T-helper 9 cell (primary cell): ENCODE measurements around the gene LYZL6.
"Not testable (repeated sequence)": the region's sequence is repeated elsewhere in the genome, so short reads cannot be mapped to it uniquely, and the experiment has no call there.

ENCODE experiments used
- DNase-seq: peaks from one replicate; pipeline ENCODE4 v3.0.0-alpha.2; 2020

The LYZL6 gene

DNA sequence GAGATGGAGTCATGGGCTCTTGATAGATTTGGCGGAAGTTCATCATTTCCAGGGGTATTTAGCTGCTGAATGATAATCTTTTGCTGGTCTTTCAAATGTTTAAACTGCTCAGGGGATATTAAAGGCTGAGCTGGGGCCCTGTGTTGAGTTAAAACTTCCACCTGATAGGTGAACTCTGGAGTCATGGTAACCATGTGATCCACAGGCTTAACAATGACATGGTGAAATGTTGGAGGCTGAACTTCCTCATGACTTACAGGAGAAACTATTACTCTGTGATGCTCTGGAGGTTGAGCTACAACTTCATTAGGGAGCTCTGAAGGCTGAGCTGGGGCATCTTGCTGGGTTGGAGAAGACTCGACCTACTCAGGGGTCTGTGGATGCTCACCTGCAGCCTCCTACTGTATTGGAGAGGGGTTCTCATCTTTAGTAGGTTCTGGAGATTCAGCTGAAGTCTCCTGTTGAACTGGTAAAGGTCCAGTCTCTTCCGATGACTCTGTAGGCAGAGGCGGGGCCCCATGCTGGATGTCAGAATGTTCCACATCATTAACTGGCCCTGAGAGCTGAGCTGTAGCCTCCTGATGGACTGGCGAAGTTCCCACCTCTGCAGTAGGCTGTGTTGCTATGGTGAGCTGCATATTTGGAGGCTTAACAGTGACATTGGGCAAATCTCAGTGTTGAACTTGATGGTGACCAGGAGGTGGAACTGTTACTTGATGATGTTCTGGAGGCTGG, 37.2 kb downstream of the LYZL6 start:
- no peak for DNase-seq

DNA sequence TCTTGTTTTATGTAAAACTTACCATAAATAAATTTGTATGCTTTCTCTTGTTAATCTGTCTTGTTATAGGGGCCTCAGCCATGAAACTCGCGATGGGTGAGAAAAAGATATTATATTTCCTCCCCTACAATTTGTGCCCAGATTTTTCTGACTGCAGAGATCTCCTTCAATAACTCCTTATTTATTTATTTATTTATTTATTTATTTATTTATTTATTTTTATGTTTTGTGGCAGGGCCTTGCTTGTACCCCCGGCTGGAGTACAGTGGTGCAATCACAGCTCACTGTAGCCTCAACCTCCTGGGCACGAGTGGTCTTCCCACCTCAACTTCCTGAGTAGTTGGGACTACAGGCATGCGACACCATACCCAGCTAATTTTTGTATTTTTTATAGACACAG, 40.1 kb downstream of the LYZL6 start:
- DNase-seq: no peak

DNA sequence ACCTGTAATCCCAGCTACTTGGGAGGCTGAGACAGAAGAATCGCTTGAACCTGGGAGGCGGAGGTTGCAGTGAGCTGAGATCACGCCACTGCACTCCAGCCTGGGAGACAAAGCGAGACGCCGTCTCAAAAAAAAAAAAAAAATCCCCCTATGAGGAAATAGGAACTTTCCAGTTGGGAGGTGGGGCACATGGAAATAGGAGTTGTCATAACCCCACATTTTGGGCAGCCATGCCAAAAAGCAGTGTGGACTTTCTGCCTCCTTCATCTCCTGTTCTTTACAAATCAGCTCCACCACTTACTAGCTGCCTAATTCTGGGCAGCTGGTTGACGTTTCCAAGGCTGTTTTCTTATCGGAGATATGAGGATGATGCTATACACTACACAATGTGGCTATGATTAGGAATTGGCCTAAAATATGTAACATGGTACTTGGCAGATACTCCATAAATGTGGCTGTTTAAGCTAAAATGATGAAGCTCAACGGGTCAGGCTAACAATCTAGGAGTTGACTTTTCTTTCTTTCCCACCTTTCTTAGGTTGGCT, 41.8 kb downstream of the LYZL6 start:
- no peak for DNase-seq

DNA sequence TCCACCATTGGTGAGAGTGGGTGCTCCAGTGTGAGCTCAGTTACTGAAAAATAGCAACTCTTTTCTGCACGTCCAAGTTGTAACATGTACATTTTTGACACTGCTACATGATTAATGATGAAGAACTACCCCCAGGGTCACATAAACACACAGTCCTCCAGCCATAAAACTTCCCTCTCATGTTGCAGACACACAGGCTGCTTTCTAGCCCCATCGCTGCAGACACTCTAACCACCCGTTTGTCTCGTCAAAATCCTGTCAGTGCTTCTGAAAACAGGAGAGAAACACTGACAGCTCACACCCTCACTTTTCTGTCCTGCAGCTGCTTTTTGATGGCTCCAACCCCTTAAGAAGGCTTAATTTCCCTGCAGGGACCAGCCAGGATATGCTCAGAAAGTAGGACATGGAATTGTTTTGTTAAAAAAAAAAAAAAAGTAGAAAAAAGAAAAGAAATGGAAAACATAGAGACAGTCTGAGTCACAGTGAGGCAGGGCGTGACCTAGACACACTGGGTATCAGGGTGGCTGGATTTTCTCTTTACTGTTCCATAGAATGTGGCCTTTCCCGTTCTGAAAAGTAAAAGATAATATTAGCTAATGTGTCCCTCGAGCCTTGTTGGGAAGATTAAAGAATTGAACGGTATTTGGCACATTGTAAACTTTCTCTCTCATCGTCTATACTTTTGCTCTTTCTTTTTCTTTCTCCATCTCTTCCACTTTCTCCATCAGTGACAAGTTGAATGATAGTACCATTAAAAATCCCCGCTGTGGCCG, 42.6 kb downstream of the LYZL6 start:
- no peak for DNase-seq

DNA sequence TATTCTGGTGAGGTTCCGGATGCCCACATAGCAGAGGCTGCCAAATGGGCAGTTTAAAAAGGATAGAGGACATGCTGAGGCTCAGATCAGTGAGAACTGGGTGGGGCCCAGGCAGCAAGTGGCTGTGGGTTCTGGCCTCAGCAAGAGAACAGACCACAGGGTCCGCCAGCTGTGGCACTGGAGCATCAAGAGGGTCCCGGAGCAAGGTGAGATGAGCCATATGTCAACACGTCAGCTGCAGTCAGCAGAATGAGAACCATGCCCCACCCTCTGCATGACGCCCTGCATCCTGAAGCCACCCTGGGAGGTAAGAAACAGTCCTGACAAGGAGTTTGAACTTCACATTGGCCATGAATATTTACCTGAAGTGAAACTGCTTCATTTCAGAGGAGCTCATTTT, 43.2 kb downstream of the LYZL6 start:
- no peak for DNase-seq

- no peak for DNase-seq
Measured at GRCh38 chr17:35898283-35899070, 45.0 kb downstream of the LYZL6 start.

GRCh38 chr17:35897772-35898171, 45.7 kb downstream of the LYZL6 start:
- DNase-seq: not testable (repeated sequence)

- DNase-seq: no peak
Measured at GRCh38 chr17:35895636-35896587, 47.6 kb downstream of the LYZL6 start.

GRCh38 chr17:35894206-35894605, 49.3 kb downstream of the LYZL6 start:
- DNase-seq: no peak

DNA sequence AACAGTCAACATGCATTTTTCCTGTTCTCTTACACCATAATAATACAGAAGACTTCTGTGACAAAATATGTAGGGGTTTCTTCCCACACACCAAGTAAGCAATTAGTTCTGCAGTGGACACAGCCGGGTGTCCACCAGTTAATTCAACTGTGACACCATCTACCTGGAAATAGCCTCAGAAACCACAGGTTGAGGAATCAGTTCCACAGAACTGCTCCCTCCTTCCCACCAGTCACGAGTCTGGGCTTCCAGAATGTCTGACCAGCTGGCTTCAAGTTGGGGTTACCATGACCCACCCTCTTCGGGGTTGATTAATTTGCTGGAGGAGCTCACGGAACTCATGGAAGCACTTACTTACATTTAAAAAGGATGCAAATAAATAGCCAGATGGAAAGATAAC, 49.8 kb downstream of the LYZL6 start:
- no peak for DNase-seq

DNA sequence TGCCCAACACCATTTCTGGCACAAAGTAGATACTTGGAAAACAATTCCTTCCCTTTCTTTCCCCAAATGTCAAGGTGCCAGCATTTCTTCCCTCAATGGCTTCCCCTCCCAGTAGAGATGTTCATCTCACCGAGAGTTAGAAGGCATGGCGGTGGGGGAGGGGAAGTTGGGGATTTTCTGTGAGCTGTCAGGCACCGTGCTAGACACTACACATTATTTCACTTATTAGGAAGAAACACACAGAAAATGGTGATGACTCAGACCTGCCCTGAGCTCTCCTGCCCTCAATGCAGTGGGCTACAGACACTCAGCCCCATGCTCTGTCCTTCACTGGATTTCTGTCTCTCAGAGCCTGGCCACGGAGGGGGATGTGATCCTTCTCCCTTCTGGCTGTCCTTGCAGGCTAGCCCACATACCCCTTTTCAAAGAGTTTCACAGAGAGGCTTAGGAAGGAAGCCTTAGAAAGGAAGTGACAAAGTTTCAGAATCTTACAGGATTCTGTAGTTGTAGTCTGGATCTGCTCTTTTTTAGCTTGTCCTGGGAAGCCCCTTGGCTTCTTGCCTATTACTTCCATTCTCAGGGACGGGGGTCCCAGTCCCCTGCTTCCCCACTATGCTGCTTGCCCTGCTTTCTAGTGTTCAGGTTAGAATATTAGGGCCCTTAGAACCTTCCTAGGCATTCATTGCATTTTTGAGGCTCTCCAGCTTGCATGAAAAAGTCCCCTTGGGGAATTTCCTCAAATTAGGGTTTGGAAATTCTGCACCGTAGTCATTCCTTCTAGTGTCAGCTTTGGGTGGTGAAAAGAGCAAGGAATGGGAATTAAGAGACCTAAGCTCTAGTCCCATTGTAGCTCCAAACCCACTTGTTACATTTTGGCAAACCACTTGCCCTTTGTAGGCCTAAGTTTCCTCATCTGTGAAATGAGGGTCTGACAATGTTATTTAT, 51.1 kb downstream of the LYZL6 start:
- peak; percentile 36 for DNase-seq

- DNase-seq: no peak
Measured at GRCh38 chr17:35891269-35891668, 52.2 kb downstream of the LYZL6 start.

DNA sequence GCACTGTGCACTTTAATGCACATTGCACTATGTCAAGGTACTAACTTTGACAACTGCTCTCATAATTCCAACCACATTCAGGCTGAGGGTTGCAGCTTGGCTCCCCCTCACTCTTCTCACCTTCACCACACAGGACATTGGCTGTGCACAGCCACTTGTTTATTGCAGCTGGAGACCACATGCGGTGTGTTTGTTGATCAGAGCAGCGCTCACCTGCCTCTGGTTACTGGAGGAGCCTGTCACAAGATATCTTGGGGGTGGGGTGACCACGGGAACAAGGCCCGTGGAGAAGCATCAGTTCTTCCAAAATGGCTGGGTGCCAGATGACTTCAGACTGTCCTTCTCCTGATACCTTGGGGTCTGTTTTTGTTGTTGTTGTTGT, 52.7 kb downstream of the LYZL6 start:
- DNase-seq: peak; percentile 45

DNA sequence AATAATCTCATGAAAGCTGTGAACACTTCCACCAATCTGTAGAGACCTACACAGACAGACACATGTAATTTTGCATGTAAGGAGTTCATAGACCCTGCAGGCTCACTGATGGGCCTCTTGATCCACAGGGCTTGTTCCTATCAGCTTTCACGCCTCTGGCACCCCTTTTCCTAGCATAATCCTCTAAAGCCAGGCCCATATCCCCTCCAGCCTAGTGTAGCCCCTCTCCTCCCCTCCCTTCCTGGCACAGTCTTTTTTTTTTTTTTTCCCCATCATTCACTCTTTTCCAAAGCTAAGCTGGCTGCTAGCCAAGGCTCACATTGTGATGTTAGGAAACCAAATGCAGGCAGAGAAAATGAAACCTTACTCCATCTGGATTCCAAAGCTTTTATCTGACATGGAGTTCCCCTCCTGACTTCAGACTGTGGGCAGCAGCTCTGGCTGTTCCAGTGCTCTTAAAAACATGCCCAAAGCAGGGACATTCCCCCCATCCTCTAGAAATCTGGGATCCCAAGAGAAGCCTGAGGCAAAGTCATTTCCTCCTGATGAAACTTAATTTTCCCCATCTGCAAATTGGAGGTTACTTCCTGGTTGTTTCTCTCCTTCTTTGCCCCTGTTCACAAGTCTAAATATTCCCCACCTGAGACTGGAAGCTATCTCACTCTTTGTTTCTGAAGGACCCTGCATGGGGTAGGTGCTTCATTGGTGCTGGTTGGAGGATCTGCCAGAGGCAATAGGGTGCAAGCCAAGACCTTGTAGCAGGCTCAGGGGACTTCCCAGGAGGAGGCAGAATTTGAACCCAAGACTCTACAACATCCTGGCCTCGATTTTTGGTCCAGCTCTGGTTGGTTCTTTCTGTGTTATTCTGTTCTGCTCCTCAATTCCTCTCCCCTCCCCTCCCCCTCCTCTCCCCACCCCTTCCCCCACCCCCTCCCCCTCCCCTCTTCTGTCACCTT, 53.4 kb downstream of the LYZL6 start:
- DNase-seq: no peak

GRCh38 chr17:35889241-35889640, 54.3 kb downstream of the LYZL6 start:
- no peak for DNase-seq
